Measurements from ENCODE around the gene SLC25A21.

SLC25A21 gene

DNA sequence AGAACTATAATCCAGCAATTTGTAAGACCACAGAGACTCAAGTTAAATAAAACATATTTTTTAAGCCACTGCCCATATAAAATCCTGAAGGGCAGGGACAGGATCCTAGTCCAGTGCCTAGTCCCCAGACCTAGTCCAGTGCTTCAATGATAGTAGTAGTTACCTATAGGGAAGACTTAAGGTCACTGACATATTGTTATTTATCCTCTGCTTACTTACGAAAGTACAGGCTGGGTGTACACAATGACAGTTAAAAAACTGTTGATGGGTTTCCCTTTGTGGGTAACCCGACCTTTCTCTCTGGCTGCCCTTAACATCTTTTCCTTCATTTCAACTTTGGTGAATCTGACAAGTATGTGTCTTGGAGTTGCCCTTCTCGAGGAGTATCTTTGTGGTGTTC, 192.5 kb downstream of the SLC25A21 start:
- DNase-seq = no peak

DNA sequence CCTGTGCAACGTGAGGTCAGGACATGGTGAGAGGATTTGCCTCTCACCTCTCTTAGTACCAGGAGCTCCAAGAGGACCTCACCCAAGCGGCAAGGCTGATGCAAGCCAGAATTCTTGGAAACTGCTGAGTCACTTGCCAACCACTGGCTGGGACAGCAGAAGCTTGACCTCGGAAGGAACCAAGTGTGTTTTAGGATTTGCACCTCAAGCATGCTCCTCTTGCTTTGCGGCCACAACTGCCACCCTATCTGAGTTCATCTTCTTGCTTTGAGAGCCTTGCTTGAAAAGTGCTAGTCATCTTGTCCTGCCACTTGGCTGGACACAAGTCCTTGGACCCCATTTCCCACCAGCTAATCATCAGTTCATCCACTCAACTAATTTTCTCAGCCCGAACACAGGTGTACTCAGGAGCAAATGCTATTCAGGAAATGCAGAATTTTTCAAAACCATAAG, 195.8 kb downstream of the SLC25A21 start:
- DNase-seq = no peak

DNA sequence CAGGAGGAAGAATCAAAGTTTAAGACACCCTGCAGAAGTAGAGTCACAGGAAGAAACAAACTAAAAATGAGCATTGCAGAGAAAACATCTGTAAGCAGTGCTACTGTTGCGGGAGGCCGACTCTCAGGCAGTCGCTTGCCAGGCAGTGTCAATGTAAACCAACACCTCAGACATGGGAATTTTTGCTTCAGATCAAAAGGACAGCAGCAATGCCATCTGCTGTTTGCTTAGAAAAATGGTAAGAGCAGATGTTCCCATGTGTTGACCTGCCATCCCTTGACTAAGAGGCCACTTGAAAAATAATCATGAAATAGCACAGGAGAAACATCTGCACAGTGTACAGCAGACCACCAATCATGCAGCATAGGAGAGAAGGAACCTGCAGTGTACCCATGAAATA, 196.6 kb downstream of the SLC25A21 start:
- no peak for DNase-seq

DNA sequence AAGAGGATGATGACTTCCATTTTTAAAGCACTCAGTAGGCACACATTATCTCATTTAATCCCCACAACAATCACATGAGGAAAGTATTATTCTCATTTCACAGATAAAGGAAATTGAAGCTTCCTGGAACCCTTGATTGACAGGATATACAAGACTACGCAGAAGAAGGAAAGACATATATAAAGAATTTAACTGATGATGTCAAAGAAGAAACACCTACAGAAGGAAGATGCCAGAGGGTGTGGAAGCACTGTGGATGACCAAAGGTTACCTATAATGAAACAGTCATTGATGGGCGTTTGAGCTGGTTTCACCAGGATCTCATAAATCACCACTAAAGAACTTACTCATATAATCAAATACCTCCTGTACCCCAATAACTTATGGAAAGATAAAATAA, 197.4 kb downstream of the SLC25A21 start:
- no peak for DNase-seq

DNA sequence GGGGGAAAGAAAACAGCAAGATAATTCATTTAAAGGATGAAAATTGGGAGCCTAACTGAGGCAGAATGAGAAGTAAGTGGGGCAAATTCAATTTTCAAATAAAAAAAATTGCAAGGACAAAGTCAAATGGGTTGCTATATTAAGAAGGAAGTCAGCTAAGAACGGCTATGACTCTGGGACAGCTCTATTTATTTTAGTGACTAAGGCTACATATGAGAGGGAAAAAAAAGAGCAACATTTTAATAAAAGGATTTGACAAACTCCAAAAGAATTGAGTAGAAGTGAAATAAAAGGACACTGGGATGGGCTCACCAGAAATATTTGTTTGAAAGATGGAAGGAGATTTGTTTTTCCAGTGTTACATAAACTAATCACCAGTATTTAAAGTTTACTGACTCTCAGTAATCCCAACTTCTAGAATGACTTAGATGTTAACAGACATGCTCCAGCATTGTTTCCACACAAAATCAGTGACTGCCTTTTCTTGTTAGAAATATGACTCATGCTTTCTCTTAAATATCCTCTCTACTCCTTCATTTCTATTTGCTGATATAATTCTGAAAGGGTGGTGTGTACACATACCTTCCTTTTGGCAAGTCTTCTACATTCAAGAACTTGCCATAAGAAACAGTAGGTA, 198.5 kb downstream of the SLC25A21 start:
- DNase-seq = no peak

DNA sequence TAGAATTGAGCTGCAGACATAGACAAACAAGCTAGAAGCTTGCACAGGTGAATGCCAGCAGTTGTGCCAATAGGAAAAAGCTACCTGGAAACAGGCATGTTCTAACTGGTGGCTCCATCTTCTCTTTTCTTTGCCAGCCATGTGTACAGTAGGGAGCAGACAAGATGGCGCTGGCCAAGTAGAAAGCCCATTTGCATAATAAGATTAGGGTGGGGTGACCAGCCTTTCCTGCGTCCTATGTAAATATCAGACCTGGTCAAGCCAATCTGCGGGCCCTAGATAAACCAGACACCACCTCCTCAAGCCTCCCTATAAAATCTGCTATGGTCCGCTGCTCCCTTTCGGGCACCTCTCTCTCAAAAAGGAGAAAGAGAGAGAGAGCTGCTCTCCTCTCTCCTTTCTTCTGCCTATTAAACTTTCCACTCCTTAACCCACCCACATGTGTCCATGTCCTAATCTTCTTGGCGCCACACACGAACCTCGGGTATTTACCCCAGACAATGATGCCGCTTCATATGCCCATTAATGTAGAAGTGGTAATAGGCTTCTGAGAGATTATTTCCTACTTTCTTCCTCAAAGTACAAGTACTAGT, 201.0 kb downstream of the SLC25A21 start:
- no peak for DNase-seq

DNA sequence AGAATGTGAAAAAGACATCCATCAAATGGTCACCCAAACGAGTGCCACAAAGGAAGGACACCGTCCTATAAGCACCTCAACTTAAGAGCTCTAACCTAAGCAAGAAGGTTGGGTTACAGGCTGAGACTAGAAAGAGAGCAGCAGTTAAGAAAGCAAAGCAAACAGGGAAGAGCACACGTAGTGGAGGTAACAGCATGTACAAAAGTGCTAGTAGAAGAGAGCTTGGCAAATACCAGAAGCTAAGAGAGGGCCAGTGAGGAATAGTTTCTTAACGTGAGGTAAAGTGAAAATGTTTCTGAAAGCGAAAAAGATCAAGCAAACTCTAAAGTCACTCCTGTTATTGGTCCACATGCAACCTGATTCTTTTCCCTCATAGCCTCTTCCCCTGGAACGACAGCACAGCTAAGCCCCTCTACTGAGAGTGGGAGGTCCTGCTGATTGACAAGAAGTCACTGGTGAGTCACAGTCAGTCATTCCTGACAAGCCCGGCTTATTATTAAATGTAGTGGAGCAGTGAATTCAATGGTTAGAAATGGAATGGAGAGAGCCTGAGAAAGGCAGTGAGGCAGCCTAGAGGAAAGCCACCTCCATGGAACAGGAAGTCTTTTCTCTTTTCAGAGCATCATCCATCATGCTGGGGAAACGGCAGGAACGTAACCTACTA, 204.4 kb downstream of the SLC25A21 start:
- DNase-seq = no peak

DNA sequence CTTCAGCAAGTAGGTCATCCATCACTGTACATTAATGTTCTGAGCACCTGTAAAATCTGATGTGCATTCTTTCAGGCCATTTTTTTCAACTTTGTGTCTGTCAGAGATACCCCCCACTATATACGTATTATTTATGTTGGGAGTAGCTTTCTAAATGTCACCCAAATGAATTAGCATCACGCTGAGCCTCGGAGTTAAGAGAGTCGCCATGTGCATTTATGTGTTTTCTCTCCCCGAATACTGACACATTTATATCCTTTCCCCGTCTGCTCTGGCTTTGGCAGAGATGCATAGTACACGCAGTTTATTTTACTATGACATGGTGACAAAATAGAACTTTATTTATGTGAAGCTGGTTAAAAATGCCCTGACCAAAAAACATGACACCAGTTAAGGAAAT, 216.4 kb downstream of the SLC25A21 start:
- no peak for DNase-seq

DNA sequence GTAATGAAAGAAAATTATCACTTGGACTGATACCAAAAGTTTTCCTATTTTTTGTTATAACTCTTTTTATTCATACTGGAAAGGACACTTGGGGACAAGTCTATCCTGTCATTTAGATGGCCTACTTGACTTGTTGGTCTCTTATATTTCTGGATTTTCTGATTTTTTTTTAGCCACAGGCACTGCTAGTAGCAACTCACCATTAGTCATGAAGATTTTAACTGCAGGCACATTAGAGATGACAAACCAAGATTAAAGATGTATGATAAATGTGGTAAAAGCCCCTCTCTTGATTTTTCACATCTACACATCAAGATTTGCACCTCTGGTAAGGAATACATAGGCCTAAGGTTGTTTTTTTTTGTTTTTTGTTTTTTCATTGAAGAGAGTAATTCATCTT, 217.0 kb downstream of the SLC25A21 start:
- DNase-seq = no peak

DNA sequence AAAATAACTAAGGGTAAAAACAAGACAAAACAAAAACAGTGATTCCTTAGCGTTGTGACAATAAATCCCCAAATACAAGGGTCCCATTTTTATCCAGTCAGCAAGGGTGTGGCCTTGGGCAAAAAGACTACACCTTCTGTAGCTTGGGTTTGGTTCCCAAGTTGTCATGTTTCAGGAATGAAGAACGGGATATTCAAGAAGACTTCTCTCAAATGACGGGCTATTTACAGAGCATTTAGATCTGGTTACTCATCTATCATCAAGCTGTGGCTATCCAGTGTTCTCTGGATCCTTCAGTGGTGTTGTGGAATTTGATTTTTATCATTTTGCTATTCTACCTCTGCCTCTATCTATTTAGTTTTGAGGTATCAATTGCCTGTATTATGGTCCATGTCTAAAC, 219.7 kb downstream of the SLC25A21 start:
- DNase-seq = no peak

DNA sequence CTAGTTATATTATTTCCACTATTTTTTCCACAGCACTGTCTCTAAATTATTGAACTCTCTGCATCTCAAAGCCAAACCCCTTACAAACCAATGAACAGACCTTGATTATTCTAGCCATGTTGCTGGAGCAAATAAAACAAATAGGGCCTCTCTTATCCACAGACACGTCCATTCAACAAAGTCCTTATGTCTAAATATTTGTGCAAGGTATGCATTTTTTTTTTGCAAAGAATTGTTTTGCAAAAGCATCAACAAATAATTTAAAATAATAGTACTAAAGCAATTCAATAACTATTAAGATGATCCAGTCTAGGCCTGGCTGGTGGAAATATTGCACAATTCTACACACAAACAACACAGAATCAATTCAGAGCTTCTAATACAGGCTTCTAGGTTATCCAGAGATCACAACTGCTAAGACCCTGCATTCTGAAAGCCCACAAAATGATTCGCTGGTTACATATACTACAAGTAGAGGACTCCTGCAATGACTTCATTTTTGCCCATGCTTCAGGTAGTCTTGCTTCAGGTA, 221.0 kb downstream of the SLC25A21 start:
- no peak for DNase-seq

DNA sequence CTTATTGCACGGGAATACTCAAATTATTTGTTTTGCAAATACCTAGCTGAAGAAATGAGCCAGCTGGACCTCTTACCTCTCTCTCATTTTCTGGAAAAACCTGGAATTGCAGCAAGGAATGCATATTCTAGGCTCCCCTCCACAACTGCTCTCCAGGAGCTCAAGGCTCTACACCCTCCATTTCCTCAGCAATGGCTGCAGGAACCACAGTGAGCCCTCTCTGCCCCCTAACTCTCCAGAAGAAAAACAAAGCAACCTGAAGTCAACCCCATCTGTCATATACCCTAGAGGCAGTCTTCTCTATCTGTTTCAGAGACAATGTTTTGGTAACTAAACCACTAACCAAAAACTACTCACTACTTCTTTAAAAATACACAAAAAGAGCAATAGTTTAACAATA, 221.6 kb downstream of the SLC25A21 start:
- no peak for DNase-seq

DNA sequence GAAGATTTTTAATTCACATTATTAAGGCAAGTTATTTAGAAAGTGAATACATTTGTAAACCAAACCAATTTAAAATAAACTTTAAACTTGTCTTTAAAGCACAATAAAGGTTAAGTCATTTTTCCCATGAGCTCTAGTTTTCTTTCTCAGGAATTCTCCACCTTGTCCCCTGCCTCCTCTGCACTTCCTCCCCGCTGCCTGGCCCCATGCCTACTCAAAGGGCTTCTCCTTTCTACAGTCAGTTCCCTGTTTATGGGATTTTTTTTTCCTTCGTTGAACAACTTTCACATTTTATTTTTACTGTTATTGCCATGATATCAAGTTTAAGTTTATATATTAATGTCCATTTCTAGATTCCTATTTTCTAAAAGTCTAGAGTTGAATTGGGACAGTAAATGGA, 223.0 kb downstream of the SLC25A21 start:
- DNase-seq = no peak

DNA sequence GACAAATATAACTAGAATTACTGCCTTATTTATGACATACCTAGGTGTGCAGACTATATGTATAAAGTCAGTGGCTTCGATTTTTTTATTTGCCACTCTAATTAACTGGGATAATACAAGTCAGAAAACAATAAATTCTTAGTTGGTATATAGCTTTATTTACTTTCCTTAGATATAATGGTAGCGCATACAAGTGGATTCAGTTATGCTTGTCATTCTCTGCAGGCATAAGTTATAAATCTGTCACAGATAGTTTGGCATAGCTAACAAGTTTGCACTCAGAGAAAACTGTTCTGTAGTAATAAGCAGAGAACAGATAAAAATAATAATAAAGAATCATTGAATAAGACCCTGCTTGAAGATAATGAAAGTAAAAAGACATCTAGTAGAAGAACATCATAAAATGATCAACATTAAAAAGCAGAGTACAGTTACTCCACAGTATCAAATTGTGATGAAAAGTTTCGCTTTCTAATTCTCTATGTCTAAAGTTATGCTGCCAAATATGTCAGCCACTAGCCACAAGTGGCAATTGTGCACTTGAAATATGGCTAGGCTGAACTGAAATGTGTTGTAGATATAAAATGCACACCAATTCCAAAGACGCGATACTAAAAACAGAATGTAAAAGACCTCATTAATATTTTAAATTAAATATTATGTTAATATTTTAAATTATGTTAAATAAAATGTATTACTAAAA, 224.1 kb downstream of the SLC25A21 start:
- DNase-seq = no peak

DNA sequence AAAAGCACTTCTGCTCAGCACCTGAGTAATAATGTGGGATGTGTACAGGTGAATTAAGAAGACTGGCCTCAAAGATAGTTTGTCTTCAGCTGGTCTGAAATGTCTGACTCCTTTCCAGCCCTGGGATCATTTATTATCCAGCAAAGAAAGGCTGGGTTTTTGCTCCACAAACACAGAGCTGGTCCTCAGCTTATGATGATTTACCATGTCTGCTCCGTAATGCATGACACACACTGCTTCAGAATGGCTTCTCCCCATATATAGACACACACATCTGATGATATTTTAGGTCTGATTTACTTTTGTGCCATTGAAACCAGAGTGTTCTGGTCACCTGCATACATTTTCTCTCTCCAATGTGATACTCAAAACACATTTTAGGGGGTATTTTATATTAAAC, 225.0 kb downstream of the SLC25A21 start:
- DNase-seq = no peak

DNA sequence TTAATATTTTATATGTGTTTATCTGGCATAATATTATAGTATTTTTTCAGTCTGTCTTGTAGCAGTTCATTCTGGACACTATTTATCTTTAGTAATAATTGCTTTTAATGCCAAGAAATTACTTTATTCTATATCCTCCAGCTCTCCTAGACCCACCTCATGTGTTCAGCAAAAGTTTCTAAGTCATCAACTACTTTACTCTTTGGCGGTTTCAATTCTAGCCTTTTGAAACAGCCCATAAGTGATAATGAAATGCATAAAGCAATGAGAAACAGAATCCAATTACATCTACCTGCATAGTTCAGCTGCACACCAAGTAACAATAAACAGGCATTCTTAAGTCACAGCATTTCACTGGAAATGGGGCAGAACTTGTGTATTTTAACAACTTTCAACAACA, 225.5 kb downstream of the SLC25A21 start:
- no peak for DNase-seq

DNA sequence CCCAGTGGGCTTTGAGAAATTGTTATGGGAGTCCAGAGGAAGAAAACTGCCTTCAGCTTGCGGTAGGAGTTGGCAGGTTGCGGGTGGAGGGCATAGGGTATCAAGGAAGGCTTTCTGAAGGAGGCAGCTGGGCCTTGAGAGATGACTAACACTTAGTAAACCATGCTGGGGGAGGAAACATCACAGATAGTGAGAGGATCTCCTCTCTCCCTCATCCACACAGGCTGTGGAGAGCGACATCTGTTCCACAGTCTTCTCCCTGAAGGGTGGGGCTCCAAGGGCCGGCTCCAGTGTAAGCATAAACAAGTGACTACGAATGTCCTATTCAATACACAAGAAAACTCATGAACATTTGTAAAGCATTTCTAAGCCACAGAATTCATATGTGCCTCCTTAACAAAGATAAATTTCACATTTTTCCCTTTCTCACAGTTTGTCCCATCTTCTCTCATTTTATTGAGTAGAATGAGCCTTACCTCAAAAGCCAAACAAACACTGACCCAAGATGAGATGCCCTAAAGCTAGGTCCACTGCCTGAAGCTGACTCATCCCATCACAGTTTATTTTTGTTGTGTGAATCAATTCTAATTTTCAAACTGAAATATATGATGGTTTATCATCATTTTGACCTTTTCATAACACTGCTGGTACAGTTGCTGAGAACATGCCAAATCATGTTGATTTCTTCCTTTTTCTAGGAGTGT, 227.9 kb downstream of the SLC25A21 start:
- no peak for DNase-seq

DNA sequence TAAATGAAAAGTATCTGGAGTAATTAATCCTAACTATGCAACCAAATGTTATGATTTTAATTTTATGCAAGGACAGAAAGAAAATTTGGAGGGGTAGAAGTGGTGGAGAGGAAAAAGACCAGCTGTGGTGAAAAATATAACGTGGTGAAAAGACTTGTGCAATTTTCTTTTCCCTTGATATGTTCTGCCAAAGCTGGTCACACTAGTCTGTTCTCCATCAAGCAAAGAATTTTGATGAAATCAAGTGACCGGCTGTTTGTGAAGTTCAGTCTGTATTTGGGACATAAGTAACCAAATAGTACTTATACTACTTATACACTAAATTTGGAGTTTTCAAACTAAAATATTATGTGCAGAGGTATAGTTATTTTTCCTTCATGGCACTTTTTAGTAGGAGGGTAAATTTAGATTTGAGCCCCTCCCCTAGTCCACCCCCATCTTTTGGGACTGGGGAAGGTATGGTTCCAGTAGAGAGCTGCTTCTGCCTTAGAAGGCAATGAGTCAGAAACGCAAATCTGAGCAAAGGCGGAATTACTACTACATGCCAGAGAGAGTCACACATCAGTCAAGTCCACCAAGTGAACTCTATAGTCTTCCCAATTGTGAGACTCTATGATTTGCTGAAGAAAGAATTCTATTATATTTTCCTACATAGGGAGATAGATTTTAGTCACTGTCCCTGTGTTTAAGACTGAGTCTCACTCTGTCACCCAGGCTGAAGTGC, 229.7 kb downstream of the SLC25A21 start:
- DNase-seq = no peak

DNA sequence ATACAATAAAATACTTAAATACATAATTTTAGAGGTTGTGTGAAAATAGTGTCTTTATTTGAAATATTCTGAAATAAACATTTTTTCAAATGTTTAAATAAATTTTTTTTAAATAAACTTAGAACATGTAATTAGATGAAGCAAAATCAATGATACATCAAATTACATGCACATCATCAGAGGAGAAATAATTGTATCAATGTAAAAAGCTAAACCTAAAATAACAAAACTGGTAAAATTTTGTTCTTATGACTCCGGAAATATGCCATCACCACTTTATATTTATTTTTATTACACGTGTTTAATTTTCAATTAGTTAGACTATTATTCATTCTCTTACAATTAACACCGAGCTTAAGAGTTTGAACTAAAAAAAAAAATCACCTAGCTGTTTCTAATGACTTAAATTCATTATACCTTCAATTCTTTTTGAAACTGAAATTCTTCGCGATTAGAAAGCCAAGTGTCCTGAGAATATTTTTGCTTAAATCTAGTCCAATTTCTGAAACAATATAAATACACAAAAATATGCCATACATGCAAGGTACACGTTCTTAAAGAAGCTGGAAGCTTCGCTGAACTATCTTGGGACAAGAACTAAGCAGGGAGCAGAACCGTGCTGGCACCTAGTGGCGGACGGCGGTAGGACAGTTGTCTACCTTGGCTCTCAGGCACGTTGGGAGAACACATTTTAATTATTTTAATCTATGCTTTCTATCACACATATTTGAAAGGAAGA, 230.5 kb downstream of the SLC25A21 start:
- DNase-seq = peak; percentile 84

DNA sequence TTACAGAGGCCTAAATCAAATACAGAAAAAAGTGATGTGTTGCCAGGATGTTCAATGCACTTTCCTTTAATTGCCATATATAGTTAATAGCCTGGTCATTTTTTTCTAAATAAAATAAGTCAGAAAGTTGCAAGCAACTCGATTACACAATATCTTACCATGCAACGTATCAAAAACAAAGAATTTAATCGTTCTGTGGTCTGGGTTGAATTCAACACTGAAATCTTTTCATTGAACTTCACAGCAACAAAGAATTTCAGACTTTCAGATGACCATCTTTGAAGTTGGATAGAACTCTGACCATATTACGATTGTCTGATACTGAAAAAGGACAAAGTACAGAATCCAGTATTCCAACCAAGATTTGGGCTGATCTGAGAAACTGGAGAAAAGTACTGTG, 231.9 kb downstream of the SLC25A21 start:
- DNase-seq = no peak

DNA sequence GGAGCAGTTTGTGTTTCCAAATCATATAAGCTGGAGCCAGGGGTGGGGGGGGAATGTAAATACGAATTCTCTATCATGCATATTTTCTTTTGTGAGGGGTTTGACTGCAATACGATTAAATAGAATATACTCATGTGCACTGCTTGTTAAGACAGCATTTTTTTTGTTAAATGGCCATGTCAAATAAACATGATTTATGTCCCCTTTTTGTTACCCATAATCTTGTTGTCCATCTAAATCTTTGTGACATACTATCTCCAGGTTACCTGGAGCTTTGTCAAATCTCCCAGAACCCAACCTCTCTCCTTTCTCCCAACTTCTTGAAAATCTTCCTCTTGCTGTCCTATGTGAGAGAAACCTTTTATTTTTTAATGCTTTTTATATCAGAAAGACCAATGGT, 233.1 kb downstream of the SLC25A21 start:
- no peak for DNase-seq

DNA sequence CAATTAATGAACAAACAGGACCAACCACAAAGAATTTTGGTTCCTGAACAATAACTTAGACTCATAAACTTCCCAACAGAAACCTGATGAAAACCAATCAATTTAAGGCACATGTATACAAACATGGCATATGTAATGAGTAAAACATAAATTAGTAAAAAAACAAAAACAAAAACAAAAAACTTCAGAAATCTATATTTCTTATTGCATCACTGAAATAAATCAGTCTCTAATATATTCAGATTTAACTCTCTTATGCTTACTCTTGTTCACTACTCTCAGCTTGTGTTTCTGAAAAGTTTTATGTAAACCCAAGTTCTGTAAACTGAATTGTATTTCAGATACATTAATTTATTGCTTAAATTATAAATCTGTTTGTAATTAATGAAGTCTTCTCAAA, 233.7 kb downstream of the SLC25A21 start:
- DNase-seq = no peak

All from stimulated activated CD8-positive, alpha-beta memory T cell treated with anti-CD3 and anti-CD28 coated beads, Interleukin-4, amount 100 ng/mL, for 48 hours (primary cell).